ACC112 (cell line): Measurements from ENCODE around the gene RADIL.

Source experiments
- H2AFZ ChIP-seq: fragments of 200-600 bp; sonication (generic); one replicate; pipeline ENCODE4 v1.6.0; 2017; ENCODE audit warnings: antibody characterized with exemption, low read length; ENCODE audit not compliant: unreplicated experiment
- H3K27ac ChIP-seq: fragments of 200-600 bp; sonication (generic); 2 replicates; pipeline ENCODE4 v1.5.1; 2014; ENCODE audit warnings: low read depth, mild to moderate bottlenecking, antibody characterized with exemption, low read length, moderate library complexity
- H3K27me3 ChIP-seq: fragments of 200-600 bp; sonication (generic); 2 replicates; pipeline ENCODE4 v1.6.1; 2014; ENCODE audit warnings: mild to moderate bottlenecking, antibody characterized with exemption, low read length, moderate library complexity, mixed read lengths; ENCODE audit not compliant: insufficient read depth
- H3K36me3 ChIP-seq: fragments of 200-600 bp; sonication (generic); 2 replicates; pipeline ENCODE4 v1.6.1; 2016; ENCODE audit warnings: mild to moderate bottlenecking, antibody characterized with exemption, low read length, moderate library complexity, mixed read lengths; ENCODE audit not compliant: insufficient read depth
- H3K4me1 ChIP-seq: fragments of 200-600 bp; sonication (generic); one replicate; pipeline ENCODE4 v1.6.1; 2016; ENCODE audit warnings: low read length, mixed read lengths; ENCODE audit not compliant: insufficient read depth, unreplicated experiment, control insufficient read depth
- H3K4me3 ChIP-seq: fragments of 200-600 bp; sonication (generic); 2 replicates; pipeline ENCODE4 v1.5.1; 2014; ENCODE audit warnings: mild to moderate bottlenecking, low read depth, low read length
- H3K79me2 ChIP-seq: fragments of 200-600 bp; sonication (generic); one replicate; pipeline ENCODE4 v1.6.0; 2016; ENCODE audit warnings: low read length; ENCODE audit not compliant: control insufficient read depth, unreplicated experiment, insufficient read depth

The RADIL gene

DNA sequence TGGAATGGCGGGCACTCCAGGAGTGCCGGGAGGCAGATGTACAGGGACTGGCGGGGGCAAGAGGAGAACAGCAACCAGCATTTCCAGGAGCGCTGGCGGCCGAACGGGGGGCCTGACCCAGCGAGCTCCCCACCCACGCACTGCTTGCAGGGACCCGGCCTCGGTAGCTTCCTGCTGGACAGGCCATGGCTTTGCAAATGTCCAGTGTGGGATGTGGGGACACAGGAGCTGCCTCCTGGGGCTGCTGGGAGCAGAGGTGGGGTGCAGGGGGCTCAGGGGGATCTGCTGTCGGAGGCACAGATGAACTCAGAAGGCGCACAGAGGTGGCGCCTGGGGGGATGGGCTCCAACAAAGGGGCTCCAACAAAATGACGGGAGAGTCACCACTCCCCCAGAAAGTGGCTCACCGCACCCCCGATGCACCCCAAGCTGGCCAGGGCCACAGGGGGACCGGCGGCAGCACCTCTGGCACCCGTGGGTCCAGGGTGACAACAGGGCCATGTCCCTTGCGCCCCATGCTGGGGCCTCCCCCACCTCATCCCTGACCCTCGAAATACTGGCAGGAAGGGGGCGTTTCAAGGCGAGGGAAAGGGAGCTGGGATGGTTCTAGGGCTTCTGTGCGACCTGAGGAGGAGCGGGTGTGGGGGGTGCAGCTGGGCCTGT is 67.0 kb downstream of the RADIL start:
- Histone ChIP-seq H3K4me3 (no peak overlapping the region), H2AFZ (no peak overlapping the region), H3K79me2 (no peaks in the 10 kb centered on the region), H3K36me3 (no peaks in the 10 kb centered on the region), H3K27ac (no peak overlapping the region), H3K27me3 (0 out of 2 replicates have a peak, but pooled peaks cover 4% of the 10 kb centered on the region), H3K4me1 (no peaks in the 10 kb centered on the region)

- no peaks in the 10 kb centered on the region for H3K79me2 ChIP-seq
- no peaks in the 10 kb centered on the region for H3K4me1 ChIP-seq
- 0 out of 2 replicates have a peak, but pooled peaks cover 4% of the 10 kb centered on the region for H3K27me3 ChIP-seq
- H3K4me3 ChIP-seq = no peak overlapping the region
- H3K36me3 ChIP-seq = no peaks in the 10 kb centered on the region
- H2AFZ ChIP-seq = no peak overlapping the region
- H3K27ac ChIP-seq = no peak overlapping the region
Observed at GRCh38 chr7:4815609-4816418, 67.7 kb downstream of the RADIL start.

- H3K79me2 ChIP-seq = no peaks in the 10 kb centered on the region
- no peaks in the 10 kb centered on the region for H3K4me1 ChIP-seq
- H3K4me3 ChIP-seq = no peak overlapping the region
- no peak overlapping the region for H3K27ac ChIP-seq
- H3K36me3 ChIP-seq = no peaks in the 10 kb centered on the region
- no peak overlapping the region for H2AFZ ChIP-seq
- H3K27me3 ChIP-seq = 0 out of 2 replicates have a peak, but pooled peaks cover 4% of the 10 kb centered on the region
Observed at GRCh38 chr7:4815121-4815520, 68.4 kb downstream of the RADIL start.

DNA sequence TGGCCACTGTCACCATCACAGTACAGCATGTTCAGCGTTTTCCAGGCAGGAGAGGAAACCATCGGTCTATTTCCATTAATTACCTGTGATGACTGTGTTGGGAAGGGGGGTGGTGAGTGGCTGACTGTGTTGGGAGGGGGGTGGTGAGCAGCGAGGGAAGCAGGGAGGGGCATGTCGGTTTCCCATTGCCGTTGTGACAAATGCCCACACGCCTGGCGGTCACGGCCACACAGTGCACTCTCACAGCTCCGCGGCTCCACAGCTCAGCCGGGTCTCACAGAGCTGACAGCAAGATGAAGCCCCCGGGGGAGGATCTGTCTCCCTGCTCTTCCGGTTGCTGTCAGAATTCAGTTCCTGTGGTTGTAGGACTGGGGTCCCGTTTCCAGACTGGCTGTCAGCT is 69.1 kb downstream of the RADIL start:
- no peak overlapping the region for H3K4me3 ChIP-seq
- no peaks in the 10 kb centered on the region for H3K4me1 ChIP-seq
- no peaks in the 10 kb centered on the region for H3K79me2 ChIP-seq
- no peaks in the 10 kb centered on the region for H3K27me3 ChIP-seq
- H2AFZ ChIP-seq = no peak overlapping the region
- H3K36me3 ChIP-seq = no peaks in the 10 kb centered on the region
- H3K27ac ChIP-seq = no peak overlapping the region

DNA sequence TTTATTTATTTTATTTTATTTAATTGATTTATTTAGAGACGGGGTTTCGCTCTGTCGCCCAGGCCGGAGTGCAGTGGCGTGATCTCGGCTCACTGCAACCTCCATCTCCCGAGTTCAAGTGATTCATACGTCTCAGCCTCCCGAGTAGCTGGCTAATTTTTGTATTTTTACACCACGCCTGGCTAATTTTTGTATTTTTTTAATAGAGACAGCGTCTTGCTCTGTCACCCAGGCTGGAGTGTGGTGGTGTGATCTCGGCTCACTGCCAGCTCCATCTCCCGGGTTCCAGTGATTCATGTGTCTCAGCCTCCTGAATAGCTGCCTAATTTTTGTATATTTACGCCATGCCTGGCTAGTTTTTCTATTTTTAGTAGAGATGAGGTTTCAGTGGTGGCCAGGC is 73.8 kb downstream of the RADIL start:
- Histone ChIP-seq H2AFZ (no peak overlapping the region), H3K27me3 (no peaks in the 10 kb centered on the region), H3K4me3 (no peak overlapping the region), H3K4me1 (no peaks in the 10 kb centered on the region), H3K79me2 (no peaks in the 10 kb centered on the region), H3K27ac (no peak overlapping the region), H3K36me3 (no peaks in the 10 kb centered on the region)

- Histone ChIP-seq H2AFZ (no peak overlapping the region), H3K27ac (no peak overlapping the region), H3K4me3 (no peak overlapping the region), H3K36me3 (no peaks in the 10 kb centered on the region), H3K4me1 (no peaks in the 10 kb centered on the region), H3K79me2 (no peaks in the 10 kb centered on the region), H3K27me3 (no peaks in the 10 kb centered on the region)
Observed at GRCh38 chr7:4809091-4809591, 74.4 kb downstream of the RADIL start.

DNA sequence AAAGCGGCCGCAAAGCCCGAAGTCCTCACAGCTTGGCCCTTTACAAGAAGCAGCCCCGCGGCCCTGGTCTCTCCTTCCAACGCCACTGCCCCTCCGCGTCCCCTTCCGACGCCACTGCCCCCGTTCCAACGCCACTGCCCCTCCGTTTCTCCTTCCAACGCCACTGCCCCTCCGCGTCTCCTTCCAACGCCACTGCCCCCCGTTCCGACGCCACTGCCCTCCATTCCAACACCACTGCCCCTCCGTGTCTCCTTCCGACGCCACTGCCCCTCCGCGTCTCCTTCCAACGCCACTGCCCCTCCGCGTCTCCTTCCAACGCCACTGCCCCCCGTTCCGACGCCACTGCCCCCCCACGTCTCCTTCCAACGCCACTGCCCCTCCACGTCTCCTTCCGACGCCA is 75.0 kb downstream of the RADIL start:
- no peaks in the 10 kb centered on the region for H3K36me3 ChIP-seq
- no peaks in the 10 kb centered on the region for H3K27me3 ChIP-seq
- H2AFZ ChIP-seq = no peak overlapping the region
- no peaks in the 10 kb centered on the region for H3K4me1 ChIP-seq
- no peak overlapping the region for H3K27ac ChIP-seq
- no peaks in the 10 kb centered on the region for H3K79me2 ChIP-seq
- H3K4me3 ChIP-seq = no peak overlapping the region

DNA sequence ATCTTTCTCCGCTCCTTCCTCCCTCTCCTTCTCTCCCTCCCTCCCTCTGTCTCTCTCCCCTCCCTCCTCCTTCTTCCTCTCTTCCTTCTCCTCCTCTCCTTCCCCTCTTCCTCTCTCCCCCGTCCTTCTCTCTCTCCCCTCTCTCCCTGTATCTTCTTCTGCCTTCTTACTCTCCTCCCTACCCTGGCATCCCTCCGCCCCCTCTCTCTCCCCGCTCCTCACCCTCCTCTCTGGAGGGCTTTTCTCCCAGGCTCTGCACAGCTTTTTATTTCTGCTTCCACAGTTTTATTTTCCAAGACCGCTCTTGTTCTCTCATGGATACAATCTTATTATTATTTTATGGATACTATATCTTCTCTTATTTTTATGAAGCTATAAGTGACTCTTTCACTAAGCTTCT is 75.5 kb downstream of the RADIL start:
- H3K4me1 ChIP-seq = no peaks in the 10 kb centered on the region
- no peaks in the 10 kb centered on the region for H3K27me3 ChIP-seq

GRCh38 chr7:4807598-4808016 is 75.9 kb downstream of the RADIL start:
- Histone ChIP-seq H3K4me3 (no peak overlapping the region), H3K79me2 (no peaks in the 10 kb centered on the region), H3K27ac (no peak overlapping the region), H2AFZ (no peak overlapping the region), H3K36me3 (no peaks in the 10 kb centered on the region), H3K27me3 (no peaks in the 10 kb centered on the region), H3K4me1 (no peaks in the 10 kb centered on the region)

More for the DNA sequence above, 75.5 kb downstream of the RADIL start:
- Histone ChIP-seq H3K36me3 (no peaks in the 10 kb centered on the region), H3K4me3 (no peak overlapping the region), H3K79me2 (no peaks in the 10 kb centered on the region), H3K27ac (no peak overlapping the region), H2AFZ (no peak overlapping the region)

DNA sequence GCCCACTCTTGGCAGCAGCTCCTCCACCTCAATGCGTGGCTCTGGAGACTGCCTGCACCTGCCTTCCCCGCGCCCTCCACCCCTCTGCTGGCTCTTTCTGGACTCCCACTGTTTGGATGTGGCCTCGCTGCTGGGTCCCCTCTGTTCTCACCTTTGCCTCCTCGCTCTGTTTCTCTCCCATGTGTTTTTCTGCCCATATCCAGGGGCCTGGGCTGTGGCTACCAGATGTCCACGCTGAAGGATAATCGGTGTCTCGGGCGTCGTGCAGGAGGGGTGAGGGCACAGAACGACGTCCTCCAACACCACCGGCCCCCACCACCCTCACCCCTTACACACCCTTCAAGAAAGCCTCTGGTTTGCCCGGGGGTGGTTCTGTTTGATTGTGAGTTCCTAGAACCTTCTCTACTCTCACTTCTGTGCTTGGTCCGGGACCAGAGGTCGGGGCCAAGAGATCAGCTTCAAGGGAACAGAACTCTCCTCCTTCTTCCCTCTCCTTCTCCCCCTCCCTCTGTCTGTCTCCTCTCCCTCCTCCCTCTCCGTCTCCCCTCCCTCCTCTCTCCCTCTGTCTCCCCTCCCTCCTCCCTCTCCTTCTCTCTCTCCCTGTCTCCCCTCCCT is 76.4 kb downstream of the RADIL start:
- Histone ChIP-seq H3K27me3 (no peaks in the 10 kb centered on the region), H3K27ac (no peak overlapping the region), H2AFZ (no peak overlapping the region), H3K36me3 (no peaks in the 10 kb centered on the region), H3K4me1 (no peaks in the 10 kb centered on the region), H3K79me2 (no peaks in the 10 kb centered on the region), H3K4me3 (no peak overlapping the region)
